Adrenal gland (tissue), 5 donors: ENCODE results near the gene EHHADH.
"Not testable (repeated sequence)": the region's sequence is repeated elsewhere in the genome, so short reads cannot be mapped to it uniquely, and the experiment has no call there.

ENCODE experiments used
- CTCF ChIP-seq, 6 experiments: fragments of 450-650 bp in 4 of 6; fragments of 200-600 bp in 2 of 6; sonication (generic) in 1 of 6; IDR thresholded peaks; 1 replicate in 5 of 6; 2 replicates in 1 of 6; pipeline versions ENCODE4 v1.5.1 to v1.8.0; 2016 to 2021; ENCODE audit warnings: antibody characterized with exemption in 6 of 6, mild to moderate bottlenecking in 2 of 6, moderate library complexity in 1 of 6
- POLR2A ChIP-seq, 2 donors: fragments of 450-650 bp; IDR thresholded peaks; one replicate each; pipeline ENCODE4 v1.6.1; 2017; ENCODE audit warnings: antibody characterized with exemption in 2 of 2, mild to moderate bottlenecking in 2 of 2, moderate library complexity in 1 of 2
- donor health status: DM: no; HTN: no; CAD: no.

GRCh38 chr3:185299918-185300426, 46.1 kb upstream of the EHHADH start:
- TF ChIP-seq CTCF, POLR2A (IDR thresholded peaks at IDR 0.05): not testable (repeated sequence)
